ENCODE results near the gene GRIP2.

DNA sequence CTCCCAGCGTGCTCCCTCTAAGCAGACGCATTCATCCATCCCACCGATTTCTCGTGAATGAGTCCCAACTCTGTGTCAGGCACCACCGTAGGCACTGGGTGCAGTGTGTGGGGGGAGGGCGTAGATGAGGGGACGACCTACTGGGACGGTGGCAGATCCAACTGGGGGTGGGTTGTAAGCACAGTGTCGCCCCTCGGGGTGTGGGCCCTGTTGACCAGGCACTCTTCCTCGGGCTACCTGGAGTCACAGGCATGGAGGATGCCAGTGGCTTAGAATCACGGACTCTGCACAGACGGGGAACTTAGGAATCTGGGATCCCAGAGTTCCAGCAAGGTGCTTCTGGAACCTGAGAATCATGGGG lies 71.5 kb downstream of the GRIP2 start:
- TF ChIP-seq POLR2A (IDR thresholded peaks at IDR 0.05; ENCODE audit: low read depth), result no peak
- TF ChIP-seq, protein P1, sequence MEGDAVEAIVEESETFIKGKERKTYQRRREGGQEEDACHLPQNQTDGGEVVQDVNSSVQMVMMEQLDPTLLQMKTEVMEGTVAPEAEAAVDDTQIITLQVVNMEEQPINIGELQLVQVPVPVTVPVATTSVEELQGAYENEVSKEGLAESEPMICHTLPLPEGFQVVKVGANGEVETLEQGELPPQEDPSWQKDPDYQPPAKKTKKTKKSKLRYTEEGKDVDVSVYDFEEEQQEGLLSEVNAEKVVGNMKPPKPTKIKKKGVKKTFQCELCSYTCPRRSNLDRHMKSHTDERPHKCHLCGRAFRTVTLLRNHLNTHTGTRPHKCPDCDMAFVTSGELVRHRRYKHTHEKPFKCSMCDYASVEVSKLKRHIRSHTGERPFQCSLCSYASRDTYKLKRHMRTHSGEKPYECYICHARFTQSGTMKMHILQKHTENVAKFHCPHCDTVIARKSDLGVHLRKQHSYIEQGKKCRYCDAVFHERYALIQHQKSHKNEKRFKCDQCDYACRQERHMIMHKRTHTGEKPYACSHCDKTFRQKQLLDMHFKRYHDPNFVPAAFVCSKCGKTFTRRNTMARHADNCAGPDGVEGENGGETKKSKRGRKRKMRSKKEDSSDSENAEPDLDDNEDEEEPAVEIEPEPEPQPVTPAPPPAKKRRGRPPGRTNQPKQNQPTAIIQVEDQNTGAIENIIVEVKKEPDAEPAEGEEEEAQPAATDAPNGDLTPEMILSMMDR (IDR thresholded peaks at IDR 0.05), result no peak

All from esophagus muscularis mucosa (tissue), 3 donors.